ENCODE results near the gene FERMT3.

GRCh38 chr11:64250415-64251015 lies 44.0 kb downstream of the FERMT3 start:
- TF ChIP-seq, protein P1, sequence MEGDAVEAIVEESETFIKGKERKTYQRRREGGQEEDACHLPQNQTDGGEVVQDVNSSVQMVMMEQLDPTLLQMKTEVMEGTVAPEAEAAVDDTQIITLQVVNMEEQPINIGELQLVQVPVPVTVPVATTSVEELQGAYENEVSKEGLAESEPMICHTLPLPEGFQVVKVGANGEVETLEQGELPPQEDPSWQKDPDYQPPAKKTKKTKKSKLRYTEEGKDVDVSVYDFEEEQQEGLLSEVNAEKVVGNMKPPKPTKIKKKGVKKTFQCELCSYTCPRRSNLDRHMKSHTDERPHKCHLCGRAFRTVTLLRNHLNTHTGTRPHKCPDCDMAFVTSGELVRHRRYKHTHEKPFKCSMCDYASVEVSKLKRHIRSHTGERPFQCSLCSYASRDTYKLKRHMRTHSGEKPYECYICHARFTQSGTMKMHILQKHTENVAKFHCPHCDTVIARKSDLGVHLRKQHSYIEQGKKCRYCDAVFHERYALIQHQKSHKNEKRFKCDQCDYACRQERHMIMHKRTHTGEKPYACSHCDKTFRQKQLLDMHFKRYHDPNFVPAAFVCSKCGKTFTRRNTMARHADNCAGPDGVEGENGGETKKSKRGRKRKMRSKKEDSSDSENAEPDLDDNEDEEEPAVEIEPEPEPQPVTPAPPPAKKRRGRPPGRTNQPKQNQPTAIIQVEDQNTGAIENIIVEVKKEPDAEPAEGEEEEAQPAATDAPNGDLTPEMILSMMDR (IDR thresholded peaks at IDR 0.05; ENCODE audit: control extremely low read depth in 1 of 3, insufficient read depth in 1 of 3, low read depth in 1 of 3, low read length in 3 of 3): no peak
- TF ChIP-seq EGR1 (IDR thresholded peaks at IDR 0.05; ENCODE audit: borderline replicate concordance, low read depth, low read length) (no peak), POLR2AphosphoS5 (IDR thresholded peaks at IDR 0.05; ENCODE audit: low read depth, low read length) (no peak), EP300 (IDR thresholded peaks at IDR 0.05; ENCODE audit: borderline replicate concordance in 1 of 2, low read depth in 2 of 2, low read length in 2 of 2) (no peak), SIRT6 (IDR thresholded peaks at IDR 0.05; ENCODE audit: low read length) (no peak), RFX5 (IDR thresholded peaks at IDR 0.05; ENCODE audit: borderline replicate concordance, low read depth, low read length) (no peak), YY1 (IDR thresholded peaks at IDR 0.05; ENCODE audit: low read depth, low read length) (no peak), EZH2 (IDR thresholded peaks at IDR 0.05; ENCODE audit: low read depth, low read length, severe bottlenecking) (no peak), RAD21 (IDR thresholded peaks at IDR 0.05 in 1 of 2, conservative IDR thresholded peaks at IDR 0.05 in 1 of 2; ENCODE audit: low read depth in 2 of 2, low read length in 2 of 2) (no peak), TEAD4 (IDR thresholded peaks at IDR 0.05; ENCODE audit: low read depth, low read length) (no peak), BRCA1 (IDR thresholded peaks at IDR 0.05; ENCODE audit: low read depth, low read length) (no peak), RNF2 (IDR thresholded peaks at IDR 0.05; ENCODE audit: borderline replicate concordance, low read depth, low read length, missing control alignments, poor library complexity, severe bottlenecking) (no peak), KDM1A (IDR thresholded peaks at IDR 0.05; ENCODE audit: borderline replicate concordance, low read length) (no peak; the same call in 1 of the 2 replicates), SP2 (IDR thresholded peaks at IDR 0.05; ENCODE audit: low read length) (no peak)

Measured in H1 (cell line).